ENCODE data around the gene RBPMS2.
"Not testable (repeated sequence)": the region's sequence is repeated elsewhere in the genome, so short reads cannot be mapped to it uniquely, and the experiment has no call there.

The RBPMS2 gene

DNA sequence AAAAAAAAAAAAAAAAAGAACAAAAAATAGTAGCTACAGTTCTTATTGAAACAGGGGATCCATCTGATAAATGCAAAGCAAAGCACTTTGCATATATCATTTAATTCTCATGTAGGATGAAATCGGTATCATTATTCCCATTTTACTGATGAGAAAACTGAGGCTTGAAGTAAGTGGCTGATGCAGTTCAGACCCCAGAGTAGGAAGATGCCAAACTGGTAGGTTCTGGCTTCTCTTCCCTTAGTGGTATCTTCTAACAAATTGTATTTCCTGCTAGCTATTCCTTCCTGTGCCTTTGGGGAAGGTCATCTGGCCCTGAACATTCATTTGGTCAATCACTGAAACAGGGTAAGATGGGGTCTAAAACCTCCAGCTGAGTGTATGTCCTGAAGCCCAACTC is 28.1 kb upstream of the RBPMS2 start:
- DNase-seq (ENCODE audit: low read depth) = no peak
- H3K4me3 ChIP-seq (ENCODE audit: low read length) = no peak overlapping the region
- TF ChIP-seq, protein P1, sequence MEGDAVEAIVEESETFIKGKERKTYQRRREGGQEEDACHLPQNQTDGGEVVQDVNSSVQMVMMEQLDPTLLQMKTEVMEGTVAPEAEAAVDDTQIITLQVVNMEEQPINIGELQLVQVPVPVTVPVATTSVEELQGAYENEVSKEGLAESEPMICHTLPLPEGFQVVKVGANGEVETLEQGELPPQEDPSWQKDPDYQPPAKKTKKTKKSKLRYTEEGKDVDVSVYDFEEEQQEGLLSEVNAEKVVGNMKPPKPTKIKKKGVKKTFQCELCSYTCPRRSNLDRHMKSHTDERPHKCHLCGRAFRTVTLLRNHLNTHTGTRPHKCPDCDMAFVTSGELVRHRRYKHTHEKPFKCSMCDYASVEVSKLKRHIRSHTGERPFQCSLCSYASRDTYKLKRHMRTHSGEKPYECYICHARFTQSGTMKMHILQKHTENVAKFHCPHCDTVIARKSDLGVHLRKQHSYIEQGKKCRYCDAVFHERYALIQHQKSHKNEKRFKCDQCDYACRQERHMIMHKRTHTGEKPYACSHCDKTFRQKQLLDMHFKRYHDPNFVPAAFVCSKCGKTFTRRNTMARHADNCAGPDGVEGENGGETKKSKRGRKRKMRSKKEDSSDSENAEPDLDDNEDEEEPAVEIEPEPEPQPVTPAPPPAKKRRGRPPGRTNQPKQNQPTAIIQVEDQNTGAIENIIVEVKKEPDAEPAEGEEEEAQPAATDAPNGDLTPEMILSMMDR (conservative IDR thresholded peaks at IDR 0.05; ENCODE audit: low read depth, low read length) = no peak

DNA sequence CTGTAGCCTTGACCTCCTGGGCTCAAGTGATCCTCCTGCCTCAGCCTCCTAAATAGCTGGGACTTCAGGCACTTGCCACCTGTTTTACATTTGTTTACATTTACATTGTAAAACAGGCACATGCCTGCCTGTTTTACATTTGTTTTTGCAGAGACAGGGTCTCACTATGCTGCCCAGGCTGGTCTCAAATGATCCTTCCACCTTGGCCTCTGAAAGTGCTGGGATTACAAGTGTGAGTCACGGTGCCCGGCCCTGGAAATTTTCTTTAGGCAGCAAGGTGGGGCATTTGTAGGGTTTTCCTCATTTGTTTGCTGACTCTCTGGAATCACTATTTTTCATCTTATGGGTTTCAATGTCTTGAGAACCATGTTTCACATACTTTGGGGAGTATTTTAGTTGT is 25.1 kb upstream of the RBPMS2 start:
- H3K4me3 ChIP-seq (ENCODE audit: low read length) = no peak overlapping the region
- TF ChIP-seq, protein P1 (conservative IDR thresholded peaks at IDR 0.05; ENCODE audit: low read depth, low read length) = no peak
- DNase-seq (ENCODE audit: low read depth) = no peak

DNA sequence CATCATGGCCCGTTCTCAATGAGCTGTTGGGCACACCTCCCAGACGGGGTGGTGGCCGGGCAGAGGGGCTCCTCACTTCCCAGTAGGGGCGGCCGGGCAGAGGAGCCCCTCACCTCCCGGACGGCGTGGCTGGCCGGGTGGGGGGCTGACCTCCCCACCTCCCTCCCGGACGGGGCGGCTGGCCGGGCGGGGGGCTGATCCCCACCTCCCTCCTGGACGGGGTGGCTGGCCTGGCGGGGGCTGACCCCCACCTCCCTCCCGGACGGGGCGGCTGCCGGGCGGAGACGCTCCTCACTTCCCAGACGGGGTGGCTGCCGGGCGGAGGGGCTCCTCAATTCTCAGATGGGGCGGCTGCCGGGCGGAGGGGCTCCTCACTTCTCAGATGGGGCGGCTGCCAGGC is 23.5 kb upstream of the RBPMS2 start:
- not testable (repeated sequence) for DNase-seq (ENCODE audit: low read depth); H3K4me3 ChIP-seq (ENCODE audit: low read length)

DNA sequence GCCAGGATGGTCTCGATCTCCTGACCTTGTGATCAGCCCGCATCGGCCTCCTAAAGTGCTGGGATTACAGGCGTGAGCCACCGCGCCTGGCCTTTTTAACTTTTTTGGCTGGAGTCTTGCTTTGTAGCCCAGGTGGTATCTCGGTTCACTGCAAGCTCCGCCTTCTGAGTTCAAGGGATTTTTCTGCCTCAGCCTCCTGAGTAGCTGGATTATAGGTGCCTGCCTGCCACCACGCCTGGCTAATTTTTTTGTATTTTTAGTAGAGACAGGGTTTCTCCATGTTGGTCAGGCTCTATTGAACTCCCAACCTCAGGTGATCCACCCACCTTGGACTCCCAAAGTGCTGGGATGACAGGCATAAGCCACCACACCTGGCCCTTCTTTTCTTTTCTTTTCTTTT is 20.5 kb upstream of the RBPMS2 start:
- H3K4me3 ChIP-seq (ENCODE audit: low read length); DNase-seq (ENCODE audit: low read depth): not testable (repeated sequence)

DNA sequence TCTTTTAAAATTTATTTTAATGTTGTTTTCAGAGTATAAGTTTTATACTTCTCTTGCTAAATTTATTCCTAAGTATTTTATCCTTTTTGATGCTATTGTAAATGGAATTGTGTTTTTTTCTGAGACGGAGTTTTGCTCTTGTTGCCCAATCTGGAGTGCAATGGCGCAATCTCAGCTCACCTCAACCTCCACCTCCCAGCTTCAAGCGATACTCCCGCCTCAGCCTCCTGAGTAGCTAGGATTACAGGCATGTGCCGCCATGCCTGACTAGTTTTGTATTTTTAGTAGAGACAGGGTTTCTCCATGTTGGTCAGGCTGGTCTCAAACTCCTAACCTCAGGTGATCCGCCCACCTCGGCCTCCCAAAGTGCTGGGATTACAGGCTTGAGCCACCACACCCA is 19.9 kb upstream of the RBPMS2 start:
- not testable (repeated sequence) for DNase-seq (ENCODE audit: low read depth); H3K4me3 ChIP-seq (ENCODE audit: low read length)

DNA sequence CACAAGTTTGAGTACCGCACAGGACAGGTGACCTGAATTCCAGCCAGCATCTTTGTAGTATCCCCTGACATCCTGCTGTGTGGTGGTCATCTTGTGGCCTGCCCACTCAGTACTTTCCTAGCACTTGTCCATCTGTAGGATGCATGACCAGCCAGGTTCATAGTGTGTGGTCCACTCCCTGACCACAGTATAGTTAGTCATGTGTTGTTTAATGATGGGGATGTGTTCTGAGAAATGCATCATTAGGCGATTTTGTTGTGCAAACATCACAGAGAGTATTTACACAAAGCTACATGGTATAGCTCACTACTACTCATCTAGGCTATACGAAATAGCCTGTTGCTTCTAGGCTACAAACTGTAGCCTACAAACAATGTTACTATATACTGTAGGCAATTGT is 16.9 kb upstream of the RBPMS2 start:
- TF ChIP-seq, protein P1 (conservative IDR thresholded peaks at IDR 0.05; ENCODE audit: low read depth, low read length) = no peak
- no peak for DNase-seq (ENCODE audit: low read depth)
- no peak overlapping the region for H3K4me3 ChIP-seq (ENCODE audit: low read length)

DNA sequence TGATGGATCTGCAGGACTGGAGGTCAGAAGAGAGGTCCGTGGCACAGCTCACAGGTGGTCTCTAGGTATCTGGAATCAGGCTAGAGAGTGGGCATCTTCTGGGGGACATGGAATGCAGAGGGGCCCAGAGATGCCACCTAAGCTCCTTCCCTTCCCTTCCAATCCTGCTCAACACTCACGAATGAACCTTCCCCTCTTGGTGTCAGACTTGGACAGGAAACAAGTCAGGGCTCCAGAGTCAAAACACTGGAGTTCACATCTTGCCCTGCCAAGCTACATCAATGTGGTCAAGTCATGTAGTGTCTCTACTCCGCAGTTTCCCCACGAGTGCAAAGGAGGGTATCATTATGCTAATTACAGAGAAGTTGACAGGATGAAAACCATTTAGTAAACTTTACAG is 16.0 kb upstream of the RBPMS2 start:
- TF ChIP-seq, protein P1 (conservative IDR thresholded peaks at IDR 0.05; ENCODE audit: low read depth, low read length) = no peak
- no peak overlapping the region for H3K4me3 ChIP-seq (ENCODE audit: low read length)
- no peak for DNase-seq (ENCODE audit: low read depth)

DNA sequence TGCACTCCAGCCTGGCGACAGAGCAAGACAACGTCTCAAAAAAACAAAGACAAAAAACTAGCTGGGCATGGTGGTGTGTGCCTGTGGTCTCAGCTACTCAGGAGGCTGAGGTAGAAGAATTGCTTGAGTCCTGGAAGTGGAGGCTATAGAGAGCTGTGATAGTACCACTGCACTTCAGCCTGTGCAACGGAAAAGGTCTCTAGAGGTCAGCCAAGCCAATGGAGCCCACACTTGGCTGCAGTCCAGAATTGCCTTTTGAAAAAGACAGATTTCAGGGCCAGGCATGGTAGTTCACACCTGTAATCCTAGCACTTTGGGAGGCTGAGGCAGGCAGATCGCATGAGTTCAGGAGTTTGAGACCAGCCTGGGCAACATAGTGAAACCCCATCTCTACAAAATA is 8.4 kb upstream of the RBPMS2 start:
- no peak for DNase-seq (ENCODE audit: low read depth)
- TF ChIP-seq, protein P1 (conservative IDR thresholded peaks at IDR 0.05; ENCODE audit: low read depth, low read length) = no peak
- H3K4me3 ChIP-seq (ENCODE audit: low read length) = no peak overlapping the region

DNA sequence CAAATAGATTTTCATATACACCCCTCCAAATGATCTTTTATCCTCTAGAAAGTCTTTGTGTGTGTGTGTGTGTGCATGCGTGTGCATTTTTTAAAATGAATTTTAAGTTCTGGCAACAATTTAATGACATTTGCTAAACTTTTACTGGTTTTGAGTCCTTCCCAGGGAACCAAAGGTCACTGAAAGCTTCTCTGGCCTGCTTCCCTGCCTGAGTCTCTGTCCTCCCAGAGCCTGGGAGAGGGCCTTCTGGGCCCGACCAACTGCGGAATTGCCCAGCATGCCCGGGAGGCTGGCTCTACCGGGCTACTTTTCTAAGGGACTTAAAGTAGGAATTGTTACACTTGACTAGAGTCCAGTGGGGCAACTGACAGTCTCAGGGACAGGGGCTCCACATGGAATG is 7.4 kb upstream of the RBPMS2 start:
- H3K4me3 ChIP-seq (ENCODE audit: low read length) = no peak overlapping the region
- DNase-seq (ENCODE audit: low read depth) = no peak
- TF ChIP-seq, protein P1 (conservative IDR thresholded peaks at IDR 0.05; ENCODE audit: low read depth, low read length) = no peak
